GM21381 (cell line): ENCODE data around the gene LIMK2.
"Not testable (repeated sequence)": the region's sequence is repeated elsewhere in the genome, so short reads cannot be mapped to it uniquely, and the experiment has no call there.

ENCODE experiments used
- ATAC-seq: cut with Tn5 transposase; IDR thresholded peaks from one replicate; pipeline ENCODE4 v1.9.1; 2021; ENCODE audit warnings: mild to moderate bottlenecking, moderate library complexity; ENCODE audit not compliant: unreplicated experiment

The LIMK2 gene

GRCh38 chr22:31210556-31211421 is 1.3 kb upstream of the LIMK2 start:
- no peak for ATAC-seq

- no peak for ATAC-seq
Measured at GRCh38 chr22:31211482-31211861, 626 bp upstream of the LIMK2 start.

DNA sequence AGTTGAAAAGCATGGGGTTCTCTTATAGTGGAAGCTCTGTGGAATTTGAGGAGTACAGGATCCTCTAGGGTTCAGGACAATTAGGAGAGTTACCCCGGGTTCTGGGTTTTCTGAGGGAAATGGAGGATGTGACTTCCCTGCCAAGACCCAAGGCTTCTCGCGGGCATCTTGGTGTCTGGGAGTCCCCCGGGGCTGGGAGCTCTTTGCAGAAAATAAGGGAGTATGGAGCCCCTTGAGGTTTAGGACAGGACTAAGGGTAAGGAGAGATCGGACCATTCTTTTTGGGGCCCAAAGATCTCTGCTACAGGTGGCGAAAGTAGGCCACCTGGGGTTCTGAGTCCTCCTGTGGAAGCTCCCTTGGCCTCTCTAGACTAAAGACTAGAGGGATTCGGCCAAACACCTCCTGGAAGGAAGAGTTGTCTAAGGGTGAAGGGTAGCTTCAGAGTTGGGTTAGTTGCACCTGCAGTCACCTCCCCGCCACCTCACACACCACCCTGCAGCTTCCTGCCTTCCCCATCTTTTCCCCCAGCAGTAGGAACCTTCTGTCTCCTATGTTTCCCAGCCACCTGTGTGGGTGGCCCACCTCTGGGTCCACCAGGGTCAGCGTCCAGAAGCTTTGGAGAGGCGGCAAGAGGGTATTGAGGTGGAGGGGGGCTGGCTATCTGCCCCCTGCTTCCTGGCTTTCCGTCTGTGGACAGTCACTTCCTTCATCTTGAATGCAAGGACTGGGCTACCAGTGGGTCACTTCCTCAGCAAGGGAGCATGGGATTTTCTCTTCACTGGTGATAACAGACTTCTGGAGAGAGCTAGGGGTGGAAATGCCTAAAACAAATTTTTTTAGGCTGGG is 908 bp downstream of the LIMK2 start:
- ATAC-seq = no peak

DNA sequence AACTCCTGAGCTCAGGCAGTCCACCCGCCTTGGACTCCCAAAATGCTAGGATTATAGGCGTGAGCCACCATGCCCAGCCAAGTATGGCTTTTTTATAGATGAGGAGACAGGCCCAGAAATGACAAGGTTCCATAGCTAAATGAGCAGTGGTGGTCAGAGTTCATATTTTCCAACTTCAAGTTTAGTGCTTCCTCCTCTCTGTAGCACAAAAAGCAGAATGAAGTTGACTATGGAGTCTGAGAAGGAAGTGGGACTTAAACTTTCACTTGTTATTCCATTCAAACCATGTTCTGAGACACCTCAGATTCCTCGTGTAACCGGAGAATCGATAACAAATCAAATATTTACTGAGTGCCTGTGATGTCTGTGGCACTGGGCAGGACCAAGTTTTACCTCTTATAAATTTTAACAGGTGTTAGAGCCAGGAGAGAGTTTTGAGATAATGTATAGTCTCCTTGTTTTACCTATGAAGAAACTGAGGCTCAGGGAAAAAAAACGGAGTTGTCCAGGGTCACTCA is 3.0 kb downstream of the LIMK2 start:
- ATAC-seq = no peak

DNA sequence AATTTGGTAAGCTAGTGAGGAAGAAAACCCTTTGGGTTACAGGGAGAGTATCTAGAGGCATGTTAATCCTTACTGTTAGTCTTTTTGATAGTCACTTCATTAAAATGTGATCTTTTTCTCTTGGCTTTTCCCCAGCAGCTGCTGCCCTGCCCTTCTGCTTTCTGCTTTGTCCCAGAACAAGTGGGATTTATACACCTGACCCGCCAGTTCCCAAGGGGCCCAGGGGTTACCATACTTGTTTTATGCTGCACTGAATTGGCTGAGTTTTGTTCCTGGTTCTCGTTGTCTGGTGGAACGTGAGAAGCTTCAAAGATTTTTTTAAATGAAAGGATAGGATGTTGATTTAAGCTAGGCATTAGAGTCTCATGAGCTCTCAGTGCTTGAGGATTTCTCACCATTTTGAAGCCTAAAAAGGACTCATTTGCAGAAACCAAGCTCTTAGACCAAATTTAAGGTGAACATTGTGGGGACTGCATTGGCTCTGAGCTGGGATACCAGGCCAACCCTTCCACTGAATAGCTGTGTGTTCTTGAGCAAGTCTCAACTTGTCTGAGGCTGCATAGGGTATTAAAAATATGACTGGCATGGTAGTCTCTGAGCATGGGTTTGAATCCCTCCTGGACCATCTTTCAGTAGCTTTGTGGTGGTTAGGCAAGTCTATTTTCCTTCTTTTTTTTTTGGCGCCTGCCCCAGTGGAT is 6.6 kb downstream of the LIMK2 start:
- ATAC-seq = no peak

- no peak for ATAC-seq
Measured at GRCh38 chr22:31221084-31221483, 9.0 kb downstream of the LIMK2 start.

- no peak for ATAC-seq
Measured at GRCh38 chr22:31222736-31223135, 10.6 kb downstream of the LIMK2 start.

- no peak for ATAC-seq
Measured at GRCh38 chr22:31223786-31224191, 11.7 kb downstream of the LIMK2 start.

DNA sequence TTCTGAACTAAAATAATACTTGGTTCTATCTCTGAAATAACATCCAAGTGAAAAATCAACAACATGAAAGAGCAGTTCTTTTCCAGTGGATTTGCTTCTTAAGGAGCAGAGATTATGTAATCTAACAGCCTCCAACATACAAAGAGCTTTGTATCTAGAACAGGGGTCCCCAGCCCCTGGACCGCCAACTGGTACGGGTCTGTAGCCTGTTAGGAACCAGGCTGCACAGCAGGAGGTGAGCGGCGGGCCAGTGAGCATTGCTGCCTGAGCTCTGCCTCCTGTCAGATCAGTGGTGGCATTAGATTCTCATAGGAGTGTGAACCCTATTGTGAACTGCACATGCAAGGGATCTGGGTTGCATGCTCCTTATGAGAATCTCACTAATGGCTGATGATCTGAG is 12.6 kb downstream of the LIMK2 start:
- not testable (repeated sequence) for ATAC-seq

DNA sequence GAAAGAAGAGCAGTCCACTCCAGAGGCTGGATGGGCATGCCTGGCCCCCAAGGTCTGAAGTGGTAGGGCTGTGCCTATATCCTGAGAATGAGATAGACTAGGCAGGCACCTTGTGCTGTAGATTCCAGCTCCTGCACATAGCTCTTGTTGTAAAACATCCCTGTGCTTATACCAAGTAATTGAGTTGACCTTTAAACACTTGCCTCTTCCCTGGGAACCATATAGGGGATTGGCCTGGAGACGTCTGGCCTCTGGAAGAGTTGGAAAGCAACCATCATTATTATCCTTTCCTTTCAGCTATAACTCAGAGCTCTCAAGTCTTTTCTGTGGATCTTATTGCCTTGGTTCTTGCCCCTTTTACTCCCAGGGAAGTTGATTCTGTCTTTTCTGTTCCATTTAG is 15.1 kb downstream of the LIMK2 start:
- no peak for ATAC-seq

- ATAC-seq = no peak
Measured at GRCh38 chr22:31229402-31230079, 17.4 kb downstream of the LIMK2 start.

GRCh38 chr22:31230155-31230870 is 18.2 kb downstream of the LIMK2 start:
- no peak for ATAC-seq

DNA sequence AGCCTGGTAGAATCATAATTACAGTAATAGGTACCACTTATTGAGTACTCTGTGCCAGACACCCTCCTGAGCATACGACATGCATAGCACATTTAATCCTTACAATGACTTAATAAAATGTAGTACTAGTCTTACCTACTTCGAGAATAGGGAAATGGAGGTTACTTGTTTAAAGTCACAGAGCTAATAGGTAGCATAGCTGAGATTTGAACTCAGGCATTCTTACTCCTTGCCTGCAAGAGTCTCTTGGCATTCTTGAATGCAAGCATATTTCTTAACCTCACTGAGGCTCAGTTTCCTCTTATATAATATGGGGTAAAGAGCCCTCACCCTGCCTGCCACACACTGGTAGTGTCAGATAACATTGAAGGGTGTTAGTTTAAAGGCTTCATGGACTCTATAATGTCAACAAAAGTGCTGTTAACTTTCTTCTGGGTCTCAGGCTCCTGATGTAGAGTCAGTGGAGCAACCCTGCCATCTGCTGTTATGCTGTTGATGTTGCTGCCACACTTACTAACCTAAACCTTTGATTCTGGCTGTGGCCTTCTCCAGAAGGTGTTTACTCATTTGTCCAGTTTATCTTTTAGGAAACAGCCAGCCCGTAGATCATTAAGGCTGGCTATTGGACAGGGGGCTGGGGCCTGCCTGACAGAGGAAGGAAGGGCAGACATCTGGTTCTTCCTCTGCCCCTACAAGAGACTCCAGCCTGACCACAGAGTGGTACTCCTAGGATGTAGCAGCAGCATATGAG is 18.9 kb downstream of the LIMK2 start:
- ATAC-seq = no peak

- ATAC-seq = no peak
Measured at GRCh38 chr22:31233001-31233400, 20.9 kb downstream of the LIMK2 start.

DNA sequence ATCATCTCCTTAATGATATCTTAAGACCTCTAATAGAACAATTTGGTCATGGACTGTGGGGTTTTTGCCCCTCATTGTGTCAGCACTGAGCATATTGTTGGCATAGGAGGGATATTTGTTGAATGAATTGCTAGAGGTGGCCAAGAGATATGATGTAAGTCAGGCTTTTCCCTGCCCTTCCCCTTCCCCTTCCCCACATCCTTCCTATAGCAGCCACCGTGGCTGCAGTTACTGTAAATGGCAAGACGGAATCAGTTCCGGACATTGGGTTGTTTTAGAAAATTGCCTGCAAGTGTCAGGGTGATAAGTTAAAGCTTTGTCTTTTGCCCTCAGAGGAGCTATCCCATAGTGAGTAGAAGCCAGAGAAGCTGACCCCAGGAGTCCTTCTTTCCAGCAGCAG is 23.0 kb downstream of the LIMK2 start:
- ATAC-seq = no peak

GRCh38 chr22:31236044-31236443 is 23.9 kb downstream of the LIMK2 start:
- ATAC-seq = not testable (repeated sequence)

GRCh38 chr22:31238057-31238456 is 26.0 kb downstream of the LIMK2 start:
- ATAC-seq = no peak

DNA sequence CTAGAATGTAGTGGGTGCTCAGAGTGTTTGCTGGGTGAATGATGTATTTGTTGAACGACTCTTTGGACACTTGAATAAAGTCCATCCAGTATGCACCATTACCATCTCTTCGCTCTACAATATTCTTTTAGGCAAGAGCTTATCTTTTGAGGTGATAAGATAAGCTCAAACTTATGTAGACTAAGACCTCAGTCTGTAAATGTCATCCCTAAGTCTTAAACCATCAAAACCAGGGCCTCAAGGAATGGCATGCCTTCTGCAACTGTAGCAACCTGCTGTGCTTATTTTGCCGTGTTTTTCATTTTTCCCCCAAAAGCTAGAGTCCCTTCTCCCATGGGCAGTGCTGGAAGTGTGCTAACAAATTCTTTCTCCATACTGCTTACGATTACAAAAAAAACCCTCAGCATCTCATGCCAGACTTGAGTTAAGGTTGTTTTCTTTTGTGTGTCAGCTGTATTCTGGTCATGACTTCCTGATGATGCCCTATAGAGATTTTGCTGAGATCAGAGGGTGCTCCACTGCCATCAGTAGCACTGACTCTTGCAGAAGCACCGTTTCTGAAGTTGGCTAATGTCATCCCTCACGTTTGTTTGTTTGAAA is 27.8 kb downstream of the LIMK2 start:
- ATAC-seq = no peak

DNA sequence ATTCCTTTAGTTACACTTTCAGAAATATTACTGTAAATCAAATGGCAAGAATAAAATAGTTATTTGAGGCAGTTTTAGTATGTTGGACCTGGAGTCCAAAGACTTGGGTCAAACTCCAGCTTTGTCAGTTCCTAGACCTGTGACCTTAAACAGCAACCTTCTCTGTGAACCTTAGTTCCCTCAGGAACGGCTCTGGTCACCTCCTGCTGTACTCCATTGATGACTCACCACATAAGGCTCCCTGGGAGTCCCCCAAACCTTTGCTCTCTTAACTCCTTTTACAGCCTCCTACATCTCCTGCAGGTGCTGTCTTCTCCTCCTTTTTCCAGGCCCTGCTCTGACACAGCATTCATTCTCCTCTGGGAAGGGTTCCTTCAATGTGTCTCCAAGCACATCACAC is 29.1 kb downstream of the LIMK2 start:
- no peak for ATAC-seq
